GM18498 (cell line): ENCODE results near the gene ZDHHC11.
"Not testable (repeated sequence)": the region's sequence is repeated elsewhere in the genome, so short reads cannot be mapped to it uniquely, and the experiment has no call there.

Source experiments
- ATAC-seq: cut with Tn5 transposase; IDR thresholded peaks from one replicate; pipeline ENCODE4 v1.9.1; 2021; ENCODE audit warnings: mild to moderate bottlenecking, moderate library complexity; ENCODE audit not compliant: unreplicated experiment

Gene ZDHHC11

DNA sequence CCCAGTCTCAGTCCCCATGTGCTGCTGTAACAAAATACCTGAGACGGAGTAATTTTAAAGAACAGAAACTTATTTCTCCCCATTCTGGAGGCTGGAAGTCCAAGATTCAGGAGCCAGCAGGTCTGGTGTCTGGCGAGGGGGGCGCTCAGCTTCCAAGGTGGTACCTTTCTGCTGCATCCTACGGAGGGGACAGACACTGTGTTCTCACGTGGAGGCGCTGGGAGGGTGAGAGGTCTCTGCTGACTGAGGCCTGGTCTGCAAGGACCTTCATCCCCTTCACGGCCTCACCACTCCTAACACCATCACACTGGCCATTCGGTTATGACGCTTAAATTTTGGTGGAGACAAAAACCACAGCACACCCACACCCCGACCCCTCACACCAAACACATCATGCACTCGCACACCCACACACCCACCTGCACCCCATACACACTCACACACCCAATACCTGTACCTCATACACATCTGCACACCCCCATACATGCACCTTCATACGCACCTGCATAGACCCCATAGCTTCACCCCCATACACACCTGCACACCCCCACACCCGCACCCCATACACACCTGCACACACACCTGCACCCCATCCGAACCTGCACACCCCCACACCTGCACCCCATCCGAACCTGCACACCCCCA, 9.8 kb upstream of the ZDHHC11 start:
- ATAC-seq: no peak

DNA sequence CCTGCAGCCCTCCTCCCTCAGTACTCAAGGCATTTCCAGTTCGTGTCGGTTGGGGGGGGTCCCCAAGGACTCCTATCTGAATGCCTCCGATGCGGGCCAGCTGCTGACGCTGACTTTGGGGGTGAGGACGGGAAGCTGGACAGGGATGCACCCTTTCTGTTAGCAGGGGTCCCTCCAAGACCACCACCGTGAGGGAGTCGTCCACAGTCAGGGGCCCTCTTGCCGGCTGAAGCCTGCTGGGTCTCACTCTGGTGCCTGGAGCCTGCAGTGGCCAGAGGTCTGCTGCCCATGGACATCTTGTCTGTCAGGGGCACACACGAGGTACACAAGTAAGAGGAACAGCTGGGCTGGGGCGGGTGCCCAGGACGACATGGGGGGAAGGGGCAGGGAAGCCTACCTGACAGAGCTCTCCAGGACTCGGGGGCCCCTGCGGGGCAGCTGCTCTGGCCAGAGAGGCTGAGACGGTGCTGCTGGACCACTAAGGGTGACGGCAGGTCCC, 9.1 kb upstream of the ZDHHC11 start:
- no peak for ATAC-seq

DNA sequence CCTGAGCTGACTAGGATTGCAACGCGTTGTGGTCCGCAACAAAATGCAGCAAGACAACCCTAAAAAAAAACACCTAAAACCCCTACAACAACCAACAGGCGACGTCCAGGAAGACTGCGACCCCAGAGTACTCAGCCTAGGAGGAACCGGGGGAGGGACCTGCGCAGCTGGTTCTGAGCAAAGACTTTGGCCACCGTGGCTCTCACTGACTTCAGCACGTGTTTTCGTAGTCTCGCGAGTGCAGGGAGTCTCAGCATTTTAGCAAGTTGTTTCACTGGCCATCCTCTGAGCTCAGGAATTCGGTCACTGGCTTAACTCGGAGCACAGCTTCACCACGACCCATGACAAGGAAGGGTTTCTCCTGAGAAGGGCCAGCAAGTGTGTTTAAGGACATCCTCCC, 8.6 kb upstream of the ZDHHC11 start:
- no peak for ATAC-seq

DNA sequence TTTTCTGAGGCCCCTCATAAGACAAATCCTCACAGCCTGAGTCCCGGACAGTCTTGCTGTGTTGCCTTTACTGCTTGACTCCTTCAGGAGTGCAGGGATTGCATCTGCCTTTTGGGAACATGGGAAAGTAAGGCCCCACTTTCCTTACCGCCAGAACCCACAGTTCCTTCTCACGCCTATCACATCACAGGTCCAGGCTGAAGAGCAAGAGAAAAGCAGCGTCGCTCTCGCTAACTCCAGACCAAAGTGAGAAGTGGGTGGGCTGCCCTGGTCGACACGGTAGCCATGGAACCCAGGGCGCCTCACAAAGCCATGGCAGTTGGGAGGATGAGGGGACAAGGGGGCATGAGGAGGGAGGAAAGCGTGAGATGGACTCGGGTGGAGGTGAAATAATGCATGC, 7.9 kb upstream of the ZDHHC11 start:
- no peak for ATAC-seq

DNA sequence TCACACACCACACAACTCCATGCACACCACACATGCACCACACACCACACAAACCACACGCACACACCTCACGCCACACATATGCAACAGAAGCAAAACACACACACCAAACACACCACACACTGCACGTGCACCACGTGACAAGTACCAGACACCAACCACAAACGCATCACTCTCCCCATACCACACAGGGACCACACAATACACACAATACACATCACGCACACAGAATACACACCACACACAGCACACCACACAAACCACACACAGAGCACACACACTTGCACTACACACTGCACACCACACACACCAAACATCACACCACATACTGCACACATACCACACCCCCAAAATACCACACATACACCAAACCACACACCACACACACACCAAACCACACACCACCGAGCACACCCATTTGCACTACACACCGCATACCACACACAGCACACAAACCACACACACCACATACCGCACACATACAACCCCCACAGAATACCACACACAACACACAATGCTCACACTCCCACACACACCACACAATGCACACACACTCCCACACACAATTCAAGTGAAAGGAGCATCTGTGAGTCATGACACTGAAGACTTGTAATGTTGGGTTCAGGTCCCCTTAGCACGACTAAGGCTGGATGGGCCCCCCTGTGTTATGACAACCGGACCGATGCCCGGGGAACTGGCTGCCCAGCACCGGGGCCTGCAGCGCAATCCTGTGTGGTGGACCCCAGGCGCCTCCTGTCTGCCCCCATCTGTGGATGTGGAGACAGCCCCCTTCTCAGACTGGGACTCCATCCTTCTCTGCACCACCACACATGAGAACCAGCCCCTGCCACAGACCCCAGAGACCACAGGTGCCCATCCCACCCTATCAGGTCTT, 6.0 kb upstream of the ZDHHC11 start:
- ATAC-seq: no peak

DNA sequence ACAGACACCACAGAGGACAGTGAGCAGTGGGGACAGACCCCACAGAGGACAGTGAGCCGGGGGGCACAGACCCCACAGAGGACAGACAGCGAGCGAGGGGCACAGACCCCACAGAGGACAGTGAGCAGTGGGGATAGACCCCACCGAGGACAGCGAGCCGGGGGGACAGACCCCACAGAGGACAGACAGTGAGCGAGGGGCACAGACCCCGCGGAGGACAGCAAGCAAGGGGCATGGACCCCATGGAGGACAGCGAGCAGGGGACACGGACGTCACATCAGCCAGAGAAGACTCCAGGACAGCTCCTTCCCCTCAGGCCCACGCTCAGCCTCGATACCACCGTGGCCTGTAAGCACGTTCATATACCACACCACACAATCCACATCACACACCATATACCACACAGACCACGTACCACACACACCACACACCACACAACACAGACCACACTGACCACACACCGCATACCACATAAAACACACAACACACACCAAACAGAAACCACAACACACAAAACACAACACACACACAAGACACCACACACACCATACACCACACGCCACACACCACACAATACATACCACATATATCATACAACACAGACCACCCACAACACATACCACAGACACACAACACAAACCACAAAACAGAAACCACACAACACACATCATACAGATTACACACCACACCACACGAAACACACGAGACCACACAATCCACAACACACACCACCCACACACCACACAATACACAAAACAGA, 5.2 kb upstream of the ZDHHC11 start:
- ATAC-seq: no peak

DNA sequence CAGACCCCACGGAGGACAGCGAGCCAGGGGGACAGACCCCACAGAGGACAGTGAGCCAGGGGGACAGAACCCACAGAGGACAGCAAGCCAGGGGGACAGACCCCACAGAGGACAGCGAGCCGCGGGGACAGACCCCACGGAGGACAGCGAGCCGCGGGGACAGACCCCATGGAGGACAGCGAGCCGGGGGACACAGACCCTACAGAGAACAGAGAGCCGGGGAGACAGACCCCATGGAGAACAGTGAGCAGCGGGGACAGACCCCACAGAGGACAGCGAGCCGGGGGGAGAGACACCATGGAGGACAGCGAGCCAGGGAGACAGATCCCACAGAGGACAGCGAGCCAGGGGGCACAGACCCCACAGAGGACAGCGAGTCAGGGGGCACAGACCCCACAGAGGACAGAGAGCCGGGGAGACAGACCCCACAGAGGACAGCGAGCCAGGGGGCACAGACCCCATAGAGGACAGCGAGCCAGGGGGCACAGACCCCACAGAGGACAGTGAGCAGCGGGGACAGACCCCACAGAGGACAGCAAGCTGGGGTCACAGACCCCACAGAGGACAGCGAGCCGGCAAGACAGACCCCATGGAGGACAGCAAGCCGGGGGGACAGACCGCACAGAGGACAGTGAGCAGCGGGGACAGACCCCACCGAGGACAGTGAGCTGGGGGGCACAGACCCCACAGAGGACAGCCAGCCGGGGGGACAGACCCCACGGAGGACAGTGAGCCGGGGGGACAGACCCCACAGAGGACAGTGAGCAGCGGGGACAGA, 4.4 kb upstream of the ZDHHC11 start:
- no peak for ATAC-seq

DNA sequence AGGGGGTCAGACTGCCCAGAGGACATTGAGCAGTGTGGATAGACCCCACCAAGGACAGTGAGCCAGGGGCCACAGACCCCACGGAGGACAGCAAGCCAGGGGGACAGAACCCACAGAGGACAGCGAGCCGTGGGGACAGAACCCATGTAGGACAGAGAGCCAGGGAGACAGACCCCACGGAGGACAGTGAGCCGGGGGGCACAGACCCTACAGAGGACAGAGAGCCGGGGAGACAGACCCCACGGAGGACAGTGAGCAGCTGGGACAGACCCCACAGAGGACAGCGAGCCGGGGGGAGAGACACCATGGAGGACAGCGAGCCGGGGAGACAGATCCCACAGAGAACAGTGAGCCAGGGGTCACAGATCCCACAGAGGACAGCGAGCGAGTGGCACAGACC, 3.4 kb upstream of the ZDHHC11 start:
- no peak for ATAC-seq

DNA sequence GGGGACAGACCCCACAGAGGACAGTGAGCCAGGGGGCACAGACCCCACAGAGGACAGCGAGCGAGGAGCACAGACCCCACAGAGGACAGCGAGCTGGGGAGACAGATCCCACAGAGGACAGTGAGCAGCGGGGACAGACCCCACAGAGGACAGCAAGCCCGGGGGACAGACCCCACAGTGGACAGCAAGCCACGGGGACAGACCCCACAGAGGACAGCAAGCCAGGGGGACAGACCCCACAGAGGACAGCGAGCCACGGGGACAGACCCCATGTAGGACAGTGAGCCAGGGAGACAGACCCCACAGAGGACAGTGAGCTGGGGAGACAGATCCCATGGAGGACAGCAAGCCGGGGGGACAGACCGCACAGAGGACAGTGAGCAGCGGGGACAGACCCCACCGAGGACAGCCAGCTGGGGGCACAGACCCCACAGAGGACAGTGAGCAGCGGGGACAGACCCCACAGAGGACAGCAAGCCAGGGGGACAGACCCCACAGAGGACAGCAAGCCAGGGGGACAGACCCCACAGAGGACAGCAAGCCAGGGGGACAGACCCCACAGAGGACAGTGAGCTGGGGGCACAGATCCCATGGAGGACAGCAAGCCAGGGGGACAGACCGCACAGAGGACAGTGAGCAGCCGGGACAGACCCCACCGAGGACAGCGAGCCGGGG, 2.8 kb upstream of the ZDHHC11 start:
- ATAC-seq: not testable (repeated sequence)

DNA sequence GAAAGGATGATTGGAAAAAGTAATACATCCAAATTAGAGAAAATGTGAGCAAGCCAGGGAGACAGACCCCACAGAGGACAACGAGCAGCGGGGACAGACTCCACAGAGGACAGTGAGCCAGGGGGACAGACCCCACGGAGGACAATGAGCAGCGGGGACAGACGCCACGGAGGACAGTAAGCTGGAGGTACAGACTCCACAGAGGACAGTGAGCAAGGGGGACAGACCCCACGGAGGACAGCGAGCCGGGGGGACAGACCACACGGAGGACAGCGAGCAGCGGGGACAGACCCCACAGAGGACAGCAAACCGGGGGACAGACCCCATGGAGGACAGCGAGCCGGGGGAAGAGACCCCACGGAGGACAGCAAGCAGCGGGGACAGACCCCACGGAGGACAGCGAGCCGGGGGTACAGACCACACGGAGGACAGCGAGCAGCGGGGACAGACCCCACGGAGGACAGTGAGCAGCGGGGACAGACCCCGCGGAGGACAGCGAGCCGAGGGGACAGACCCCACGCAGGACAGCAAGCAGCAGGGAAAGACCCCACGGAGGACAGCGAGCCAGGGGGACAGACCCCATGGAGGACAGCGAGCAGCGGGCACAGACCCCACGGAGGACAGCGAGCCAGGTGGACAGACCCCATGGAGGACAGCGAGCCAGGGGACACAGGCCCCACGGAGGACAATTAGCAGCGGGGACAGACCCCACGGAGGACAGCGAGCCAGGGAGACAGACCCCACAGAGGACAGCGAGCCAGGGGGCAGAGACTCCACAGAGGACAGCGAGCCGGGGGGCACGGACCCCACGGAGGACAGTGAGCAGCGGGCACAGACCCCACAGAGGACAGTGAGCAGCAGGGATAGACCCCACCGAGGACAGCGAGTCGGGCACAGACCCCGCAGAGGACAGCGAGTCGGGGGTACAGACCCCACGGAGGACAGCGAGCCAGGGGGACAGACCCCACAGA, 1.9 kb upstream of the ZDHHC11 start:
- no peak for ATAC-seq

DNA sequence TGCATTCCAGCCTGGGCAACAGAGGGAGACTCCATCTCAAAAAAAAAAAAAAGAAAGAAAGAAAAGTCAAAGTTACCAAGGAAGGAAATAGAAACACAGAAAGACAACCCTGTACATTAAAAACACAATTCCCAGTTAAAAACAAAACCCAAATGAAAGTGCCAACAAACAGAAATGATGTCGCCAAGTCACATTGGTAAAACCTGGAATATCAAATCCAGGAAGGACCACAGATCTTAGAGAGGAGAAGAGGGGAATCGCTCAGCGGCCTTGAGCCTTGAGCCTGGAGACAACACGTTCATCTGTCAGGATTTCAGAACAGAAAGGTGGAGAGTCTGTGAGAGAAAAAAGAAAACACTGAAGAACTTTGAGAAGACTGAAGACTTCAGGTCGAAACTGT, 1.2 kb upstream of the ZDHHC11 start:
- no peak for ATAC-seq

DNA sequence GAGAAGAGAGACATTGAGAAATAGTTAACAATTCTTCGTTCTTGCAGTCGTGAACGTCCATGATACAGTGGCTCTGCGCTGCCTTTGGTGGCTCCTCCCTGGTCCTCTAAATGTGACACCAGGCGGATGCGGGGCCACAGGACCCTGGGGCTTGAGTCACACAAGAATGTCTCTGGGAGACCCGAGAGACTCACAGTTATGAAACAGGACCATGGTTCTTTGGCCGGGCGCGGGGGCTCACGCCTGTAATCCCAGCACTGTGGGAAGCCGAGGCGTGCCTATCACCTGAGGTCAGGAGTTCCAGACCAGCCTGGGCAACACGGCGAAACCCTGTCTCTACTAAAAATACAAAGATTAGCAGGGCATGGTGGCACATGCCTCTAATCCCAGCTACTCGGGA, 767 bp upstream of the ZDHHC11 start:
- no peak for ATAC-seq

DNA sequence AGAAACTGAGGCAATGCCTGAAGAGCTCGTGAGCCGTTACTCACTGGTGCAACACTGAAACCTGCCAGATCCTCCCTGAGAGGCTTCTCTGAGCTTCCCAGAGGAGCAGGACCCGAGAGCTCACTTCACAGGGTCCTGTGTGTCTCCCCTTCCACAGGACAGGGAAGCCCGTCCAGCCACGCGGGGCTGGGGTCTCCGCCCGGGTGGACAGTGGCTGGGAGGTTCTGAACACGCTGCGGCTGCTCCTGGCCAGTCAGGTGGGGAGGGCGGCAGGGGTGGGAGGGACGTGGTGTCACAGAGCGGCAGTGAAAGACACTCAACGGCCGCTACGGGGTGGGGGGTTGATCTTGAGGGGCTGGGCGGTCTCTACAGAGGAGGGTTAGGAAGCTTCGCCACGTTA, 290 bp upstream of the ZDHHC11 start:
- ATAC-seq: no peak

DNA sequence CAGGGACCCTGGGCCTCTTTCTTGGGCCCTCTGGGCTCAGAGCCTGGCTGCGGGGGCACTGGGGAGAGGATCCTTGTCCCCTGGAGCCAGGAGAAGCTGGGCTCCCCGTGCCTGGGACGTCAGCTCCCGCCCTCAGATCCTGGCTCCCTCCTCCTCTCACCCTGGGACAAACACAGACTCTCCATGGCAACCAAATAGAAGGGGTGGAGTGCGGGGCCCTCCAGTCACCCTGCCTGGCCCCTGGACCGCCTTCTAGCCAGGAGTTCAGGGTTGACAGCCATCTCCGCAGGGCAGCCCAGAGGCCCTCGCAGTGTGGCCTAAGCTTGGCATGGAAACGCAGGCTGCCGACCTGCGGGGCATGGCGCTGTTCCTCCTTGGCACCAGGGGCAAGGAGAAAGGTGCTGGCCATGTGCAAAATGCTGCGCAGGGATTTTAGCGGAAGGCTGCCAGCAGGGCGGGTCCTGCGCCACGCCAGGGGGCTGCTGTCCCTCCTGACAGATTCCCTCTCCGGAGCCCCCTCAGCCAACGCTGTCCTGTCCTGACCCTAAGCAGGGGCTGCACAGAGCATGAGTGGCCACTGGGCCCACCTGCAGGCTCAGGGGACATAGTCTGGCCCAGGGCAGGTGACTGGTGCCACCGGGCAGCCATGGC, 1.0 kb downstream of the ZDHHC11 start:
- no peak for ATAC-seq

DNA sequence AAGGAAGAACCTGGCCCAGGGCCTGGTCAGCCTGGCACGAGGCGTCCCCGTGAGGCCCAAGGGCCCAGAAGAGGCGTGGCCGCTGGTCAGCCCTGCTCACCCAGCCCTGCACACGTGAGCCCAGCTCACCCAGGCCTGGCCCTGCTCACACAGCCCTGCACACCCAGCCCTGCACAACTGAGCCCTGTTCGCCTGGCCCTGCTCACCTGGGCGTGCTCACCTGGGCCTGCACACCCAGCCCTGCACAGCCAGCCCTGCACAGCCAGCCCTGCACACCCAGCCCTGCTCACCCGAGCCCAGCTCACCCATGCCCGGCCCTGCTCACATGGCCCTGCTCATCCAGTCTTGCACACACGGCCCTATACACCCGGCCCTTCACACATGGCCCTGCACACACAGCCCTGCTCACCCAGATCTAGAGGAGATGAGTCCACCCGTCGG, 2.1 kb downstream of the ZDHHC11 start:
- ATAC-seq: no peak

DNA sequence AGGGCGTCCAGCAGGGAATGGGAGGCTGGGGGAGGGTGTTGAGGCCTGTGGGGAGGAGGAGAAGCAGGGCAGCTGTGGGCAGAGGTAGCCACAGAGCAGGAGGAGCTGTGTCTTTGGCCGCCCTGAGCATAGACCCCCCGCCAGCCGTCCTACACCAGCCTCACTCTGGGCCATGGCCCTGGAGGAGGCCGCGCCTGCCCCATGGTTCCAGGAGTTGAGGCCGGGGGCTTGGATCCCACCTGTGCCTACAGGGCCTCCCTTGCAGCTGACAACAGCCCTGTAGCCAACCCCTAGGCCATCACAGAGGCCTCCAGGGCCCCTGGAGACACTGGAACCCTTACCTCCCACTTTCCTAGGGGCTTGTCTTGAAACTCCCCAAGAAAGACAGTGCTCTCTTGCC, 3.0 kb downstream of the ZDHHC11 start:
- not testable (repeated sequence) for ATAC-seq

DNA sequence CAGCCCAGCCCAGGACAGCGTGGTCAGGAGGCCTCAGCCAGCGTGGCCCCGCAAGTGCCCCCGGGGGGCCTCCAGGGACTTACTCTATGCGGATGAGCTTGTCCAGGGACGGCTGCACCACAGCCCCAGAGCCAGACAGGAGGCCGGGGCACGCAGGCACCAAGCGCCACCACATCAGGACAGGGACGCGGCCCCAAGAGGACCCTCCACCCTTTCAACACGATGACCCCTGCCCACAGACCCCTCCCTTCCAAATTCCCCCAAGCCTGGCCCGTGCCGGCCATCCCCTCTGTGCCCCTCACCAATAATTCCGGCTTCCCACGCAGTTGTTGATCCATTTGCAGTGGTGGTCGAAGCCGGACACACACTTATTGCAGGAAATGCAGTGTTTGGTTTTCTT, 3.6 kb downstream of the ZDHHC11 start:
- ATAC-seq: not testable (repeated sequence)

DNA sequence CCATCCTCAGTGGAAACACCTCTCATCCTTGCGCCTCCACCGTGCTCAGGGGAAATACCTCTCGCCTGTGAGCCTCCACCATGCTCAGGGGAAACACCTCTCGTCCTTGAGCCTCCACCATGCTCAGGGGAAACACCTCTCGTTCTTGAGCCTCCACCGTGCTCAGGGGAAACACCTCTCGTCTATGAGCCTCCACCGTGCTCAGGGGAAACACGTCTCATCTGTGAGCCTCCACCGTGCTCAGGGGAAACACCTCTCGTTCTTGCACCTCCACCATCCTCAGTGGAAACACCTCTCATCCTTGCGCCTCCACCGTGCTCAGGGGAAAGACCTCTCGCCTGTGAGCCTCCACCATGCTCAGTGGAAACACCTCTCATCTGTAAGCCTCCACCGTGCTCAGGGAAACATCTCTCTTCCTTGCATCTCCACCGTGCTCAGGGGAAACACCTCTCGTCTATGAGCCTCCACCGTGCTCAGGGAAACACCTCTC, 4.1 kb downstream of the ZDHHC11 start:
- ATAC-seq: not testable (repeated sequence)
